HG03575 (cell line): ENCODE results near the gene ATP5IF1.

ENCODE experiments used
- ATAC-seq: cut with Tn5 transposase; IDR thresholded peaks from one replicate; pipeline ENCODE4 v1.9.1; 2021; ENCODE audit not compliant: unreplicated experiment, insufficient number of reproducible peaks, low FRiP score; ENCODE audit errors: extremely low read depth

Gene ATP5IF1

DNA sequence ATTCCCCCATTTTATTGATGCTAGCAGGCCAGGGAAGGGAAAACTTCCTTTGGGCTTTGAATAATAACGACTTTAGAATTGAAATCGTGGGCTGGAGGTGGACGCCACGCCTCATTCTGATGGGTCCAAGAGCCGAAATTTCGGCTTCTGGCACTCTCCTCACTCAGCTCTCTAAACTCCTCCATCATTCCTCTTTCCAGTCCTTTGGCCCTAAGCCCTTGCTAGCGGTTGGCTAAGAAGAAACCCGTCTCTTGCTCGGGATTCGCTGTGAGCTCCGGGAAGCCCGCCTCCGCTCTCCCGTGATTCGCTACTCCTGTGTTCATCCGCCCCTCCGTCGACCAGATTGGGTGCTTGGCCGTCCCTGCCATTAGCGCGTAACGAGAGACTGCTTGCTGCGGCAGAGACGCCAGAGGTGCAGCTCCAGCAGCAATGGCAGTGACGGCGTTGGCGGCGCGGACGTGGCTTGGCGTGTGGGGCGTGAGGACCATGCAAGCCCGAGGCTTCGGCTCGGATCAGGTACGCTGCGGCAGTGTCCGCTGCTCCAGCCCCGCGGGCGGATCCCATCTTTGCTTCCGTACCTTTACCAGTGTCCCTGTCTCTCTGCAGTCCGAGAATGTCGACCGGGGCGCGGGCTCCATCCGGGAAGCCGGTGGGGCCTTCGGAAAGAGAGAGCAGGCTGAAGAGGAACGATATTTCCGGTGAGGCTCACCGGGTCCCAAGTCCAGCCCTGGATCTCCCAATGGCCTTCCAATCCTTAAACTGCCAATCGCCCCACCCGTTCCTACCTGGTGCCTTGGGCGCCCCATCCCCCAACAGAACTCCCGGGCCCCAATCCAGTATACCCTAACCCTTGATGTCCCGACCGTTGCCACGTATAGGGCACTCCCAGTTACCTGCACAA, at the start of gene ATP5IF1:
ATP5IF1 (plus strand) TSS at position 370 of the 901 bp plus-strand sequence; CDS start at position 430, 60 bp downstream.
- peak; percentile 47 for ATAC-seq

DNA sequence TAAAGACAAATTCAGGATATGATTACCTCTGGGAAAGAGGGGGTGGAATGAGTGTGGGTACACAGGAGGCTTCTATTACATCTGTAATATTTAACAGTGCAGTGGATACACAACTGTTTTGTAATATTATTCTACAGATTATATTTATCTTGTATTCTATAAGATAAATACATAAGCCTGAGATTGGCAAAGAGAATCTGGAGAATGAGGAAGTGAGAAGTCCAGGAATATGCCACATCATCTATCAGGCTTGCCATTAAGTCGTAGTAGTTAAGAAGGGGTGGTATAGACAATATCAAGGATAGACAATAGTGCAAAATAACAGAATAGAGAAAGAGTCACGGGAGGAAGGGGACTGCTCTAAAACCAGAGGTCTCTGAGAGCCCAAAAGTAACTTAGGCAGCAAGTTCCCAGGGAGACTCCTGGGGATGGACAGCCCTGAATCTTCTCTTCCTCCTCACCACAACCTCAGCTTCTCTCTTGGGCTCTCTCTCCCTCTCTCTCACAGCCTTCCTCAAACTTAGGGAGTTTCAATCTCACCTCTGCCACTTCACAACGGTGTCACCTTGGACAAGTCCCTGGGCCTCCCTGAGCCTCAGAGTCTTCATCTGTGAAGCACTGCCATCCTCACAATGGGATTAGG, 45.5 kb upstream of the ATP5IF1 start:
- ATAC-seq = no peak

DNA sequence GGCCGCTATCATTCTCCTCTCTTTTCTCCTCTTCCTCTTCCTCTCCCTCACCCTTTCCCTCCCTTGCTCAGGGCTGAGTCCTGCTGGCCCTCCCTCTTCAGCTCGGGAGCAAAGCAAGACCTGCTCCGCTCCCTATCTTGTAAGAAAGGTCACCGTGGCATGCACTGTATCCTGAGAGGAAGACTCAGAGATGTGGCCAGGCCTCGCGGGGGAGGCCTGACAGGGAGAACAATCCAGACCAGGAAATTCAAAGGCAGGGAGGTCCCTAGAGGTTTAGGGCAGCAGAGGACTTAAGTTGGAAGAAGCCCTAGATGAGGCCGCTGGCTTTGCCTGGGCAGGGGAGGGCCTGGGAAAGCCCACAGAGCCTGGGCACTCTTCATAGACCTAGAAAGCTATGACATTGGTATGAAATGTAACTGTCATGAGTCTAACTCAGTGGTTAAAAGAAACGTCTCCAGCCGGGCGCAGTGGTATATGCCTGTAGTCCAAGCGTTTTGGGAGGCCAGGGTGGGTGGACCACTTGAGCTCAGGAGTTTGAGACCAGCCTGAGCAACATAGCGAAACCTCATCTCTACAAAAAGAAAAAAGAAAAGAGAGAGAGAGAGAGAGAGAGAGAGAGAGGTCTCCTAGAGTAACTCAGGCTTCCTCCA, 44.8 kb upstream of the ATP5IF1 start:
- ATAC-seq = no peak

DNA sequence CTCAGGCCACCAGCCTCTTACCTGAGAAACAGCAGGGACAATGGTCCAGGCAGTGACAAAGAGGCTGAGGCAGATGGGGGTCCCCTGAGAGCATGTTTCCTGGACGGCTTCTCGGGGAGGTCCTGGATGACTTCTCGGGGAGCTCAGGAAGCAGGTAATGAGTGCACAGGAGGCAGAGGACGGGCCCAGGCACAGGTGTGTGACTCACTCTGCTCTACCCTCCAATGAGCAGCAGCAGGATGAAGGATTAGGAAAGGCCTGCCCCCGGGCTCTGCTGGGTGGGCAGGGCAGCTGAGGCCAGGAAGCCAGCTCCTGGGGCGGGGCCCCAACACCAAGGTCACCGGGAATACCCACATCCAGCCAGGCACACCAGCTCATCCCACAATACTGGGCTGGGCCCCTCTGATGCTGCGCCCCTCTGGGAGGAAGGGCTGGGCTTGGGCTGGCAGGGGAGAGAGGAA, 42.2 kb upstream of the ATP5IF1 start:
- no peak for ATAC-seq

DNA sequence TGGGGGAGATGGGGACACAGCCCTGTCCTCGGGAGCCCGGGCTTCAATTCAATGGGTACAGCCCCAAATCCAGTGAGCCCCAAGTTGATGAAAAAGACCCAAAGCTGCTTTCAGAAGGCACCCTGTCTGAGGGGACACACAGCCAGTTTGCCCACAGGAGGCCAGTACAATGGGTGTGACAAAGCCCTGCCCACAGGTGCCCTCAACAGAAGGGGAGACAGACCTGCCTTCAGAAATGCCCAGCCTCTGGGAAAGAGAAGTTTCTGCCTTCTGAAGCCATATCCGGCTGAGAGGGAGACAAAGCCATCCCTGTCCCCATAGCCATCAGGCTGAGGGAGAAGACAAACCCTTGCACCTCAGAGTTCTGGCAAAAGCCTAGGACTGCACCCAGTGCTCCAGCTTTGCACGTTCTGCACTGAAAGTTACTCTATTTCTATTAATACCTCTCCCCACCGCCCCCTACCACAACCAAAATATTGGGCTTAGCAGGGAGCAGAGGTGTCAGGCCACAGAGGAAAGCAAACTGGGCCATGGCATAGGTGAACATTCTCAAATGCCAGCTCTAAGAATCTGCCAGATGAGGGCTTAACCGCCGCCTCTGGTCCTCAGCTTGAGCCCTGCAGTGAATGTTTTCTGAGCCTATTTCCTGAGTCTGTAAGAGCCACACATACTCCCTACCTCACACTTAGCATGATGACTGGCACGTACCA, 41.4 kb upstream of the ATP5IF1 start:
- ATAC-seq = no peak

DNA sequence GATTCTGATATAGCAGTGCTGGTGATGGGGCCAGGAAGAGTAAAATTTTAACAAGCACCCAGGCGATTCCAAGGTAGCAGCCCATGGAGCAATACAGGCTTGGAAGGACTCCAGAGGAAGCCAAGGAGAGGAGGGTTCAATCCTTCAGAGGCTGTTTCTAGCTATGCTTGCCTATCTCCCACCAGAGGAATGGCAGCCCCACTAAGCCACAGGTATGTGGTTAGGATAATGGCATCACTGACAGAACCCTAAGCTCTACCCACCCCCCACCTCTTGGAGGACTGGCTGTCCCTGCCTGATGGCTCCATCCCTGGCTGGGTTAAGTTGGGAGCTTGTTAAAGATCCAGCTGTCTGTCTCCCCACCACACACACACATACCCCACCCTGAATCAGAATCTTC, 40.1 kb upstream of the ATP5IF1 start:
- ATAC-seq = no peak

DNA sequence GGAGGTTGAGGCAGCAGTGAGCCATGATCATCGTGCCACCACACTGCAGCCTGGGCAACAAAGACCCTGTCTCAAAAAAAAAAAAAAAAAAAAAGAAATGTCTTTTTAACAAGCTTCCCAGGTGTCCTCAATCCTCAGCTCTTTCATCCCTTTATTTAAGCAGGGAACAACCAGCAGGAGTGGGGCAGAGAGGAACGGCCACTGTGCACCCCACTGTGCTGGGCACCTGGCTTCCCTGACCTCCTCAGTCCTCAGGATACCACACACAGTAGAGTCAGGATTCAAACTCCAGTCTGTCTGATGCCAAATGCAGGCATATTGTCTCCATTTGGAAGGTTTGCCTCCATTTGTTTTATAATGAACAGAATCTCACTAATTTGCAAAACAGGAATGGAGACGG, 39.6 kb upstream of the ATP5IF1 start:
- ATAC-seq = no peak

DNA sequence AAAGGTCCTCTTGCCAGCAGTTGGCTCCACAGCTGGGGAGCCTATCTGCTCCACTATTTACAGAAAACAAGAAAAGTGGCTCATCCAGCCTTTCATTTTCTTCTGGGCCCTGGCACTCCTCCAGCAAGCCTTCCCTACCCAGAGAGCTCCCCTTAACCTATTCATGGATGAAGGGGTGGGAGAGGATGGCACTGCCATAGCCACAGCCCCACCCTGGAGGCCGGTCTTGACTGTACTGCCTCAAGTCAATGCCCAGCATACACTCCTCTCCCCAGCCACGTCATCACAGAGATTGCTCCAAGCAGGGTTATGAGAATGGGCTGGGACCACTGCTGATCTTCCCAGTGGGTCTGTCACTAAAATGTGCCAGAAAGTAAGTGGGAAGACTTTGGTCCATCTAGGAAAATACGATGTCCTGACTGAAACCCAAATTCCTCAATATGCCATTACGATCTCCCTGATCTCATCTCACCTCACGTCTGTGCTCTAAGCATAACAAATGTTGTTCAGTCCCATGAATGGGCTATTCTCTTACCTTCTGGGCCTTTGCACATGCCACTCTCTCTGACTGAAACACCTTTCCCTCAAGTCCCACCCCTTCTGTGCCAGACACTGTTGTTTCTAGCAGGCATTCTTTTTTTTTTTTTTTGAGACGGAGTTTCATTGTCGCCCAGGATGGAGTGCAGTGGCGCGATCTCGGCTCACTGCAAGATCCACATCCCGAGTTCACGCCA, 38.1 kb upstream of the ATP5IF1 start:
- ATAC-seq = no peak

DNA sequence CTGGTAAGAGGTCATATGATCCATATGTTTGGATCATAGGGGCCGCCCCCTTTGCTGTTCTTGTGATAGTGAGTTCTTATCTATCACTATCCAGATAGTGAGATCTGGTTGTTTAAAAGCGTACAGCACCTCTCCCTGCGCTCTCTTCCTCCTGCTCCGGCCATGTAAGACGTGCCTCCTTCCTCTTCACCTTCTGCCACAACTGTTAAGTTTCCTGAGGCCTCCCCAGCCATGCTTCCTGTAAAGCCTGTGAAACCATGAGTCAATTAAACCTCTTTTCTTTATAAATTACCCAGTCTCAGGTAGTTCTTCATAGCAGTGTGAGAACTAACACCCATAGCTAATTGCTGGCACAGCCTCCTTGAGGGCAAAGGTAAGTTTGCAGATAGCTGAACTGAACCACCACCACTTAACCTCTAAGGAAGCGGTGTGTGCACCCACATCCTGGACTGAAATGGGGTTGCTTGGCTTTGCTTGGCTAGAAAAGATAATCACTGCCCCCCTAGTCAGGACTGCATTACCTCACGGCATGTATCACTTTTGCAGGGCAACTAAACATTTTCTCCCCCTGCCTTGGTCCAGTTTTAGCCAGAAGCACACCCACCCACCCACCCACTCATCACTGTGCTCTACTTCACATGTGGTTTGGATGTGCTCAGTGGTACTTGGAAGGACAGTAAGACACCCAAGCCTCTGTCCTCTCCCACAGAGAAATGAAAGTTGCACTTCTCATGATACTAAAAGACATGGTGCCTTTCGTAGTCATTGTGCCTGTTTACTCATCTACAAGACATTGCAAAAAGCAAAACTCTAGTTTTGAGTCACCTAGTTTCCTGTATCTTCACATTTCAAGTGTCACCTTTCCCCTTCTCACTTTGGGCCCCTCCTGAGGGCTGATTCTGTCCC, 36.3 kb upstream of the ATP5IF1 start:
- peak; percentile 47 for ATAC-seq

DNA sequence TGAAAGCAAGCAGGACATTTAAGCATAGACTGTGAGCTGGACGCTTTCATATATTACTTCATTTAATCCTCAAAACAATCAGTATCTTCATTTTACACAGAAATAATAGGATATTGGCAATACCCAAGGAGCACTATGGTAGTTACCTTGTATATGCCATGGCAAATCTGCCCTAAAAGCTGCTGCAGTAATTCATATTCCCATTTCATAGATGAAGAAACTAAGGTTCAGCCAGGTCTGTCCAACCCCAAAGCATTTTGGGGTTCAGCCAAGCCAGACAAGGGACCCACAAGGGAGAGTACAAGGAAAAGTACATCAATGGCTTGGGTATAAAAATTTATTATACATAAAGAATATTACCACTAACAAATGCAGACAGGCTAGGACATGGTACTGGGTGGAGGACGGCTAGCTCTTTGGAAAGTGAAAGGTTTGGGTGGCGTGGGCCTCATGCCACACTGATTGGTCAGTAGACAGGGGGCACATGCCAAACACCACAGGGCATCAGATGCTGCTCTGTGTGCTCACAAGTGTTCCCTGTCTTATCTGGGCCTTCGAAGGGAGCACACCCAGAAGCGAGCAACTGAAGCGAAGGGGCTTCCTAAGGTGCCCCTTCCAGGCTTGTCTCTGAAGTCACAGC, 35.6 kb upstream of the ATP5IF1 start:
- no peak for ATAC-seq

DNA sequence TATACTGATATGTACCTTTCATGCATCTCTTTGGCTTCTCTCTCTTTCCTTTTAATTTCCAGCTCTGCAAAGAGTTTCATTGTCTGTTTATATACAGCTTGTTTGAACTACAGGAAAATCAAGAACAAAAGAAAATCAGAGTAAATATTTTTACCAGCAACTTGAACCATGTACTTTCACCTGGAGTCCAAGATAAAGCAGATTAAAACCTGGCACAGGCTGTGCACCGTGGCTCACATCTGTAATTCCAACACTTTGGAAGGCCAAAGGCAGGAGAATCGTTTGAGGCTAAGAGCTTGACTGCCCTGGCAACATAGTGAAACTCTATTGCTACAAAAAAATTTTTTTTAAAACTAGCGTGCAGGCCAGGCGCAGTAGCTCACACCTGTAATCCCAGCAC, 30.7 kb upstream of the ATP5IF1 start:
- no peak for ATAC-seq

DNA sequence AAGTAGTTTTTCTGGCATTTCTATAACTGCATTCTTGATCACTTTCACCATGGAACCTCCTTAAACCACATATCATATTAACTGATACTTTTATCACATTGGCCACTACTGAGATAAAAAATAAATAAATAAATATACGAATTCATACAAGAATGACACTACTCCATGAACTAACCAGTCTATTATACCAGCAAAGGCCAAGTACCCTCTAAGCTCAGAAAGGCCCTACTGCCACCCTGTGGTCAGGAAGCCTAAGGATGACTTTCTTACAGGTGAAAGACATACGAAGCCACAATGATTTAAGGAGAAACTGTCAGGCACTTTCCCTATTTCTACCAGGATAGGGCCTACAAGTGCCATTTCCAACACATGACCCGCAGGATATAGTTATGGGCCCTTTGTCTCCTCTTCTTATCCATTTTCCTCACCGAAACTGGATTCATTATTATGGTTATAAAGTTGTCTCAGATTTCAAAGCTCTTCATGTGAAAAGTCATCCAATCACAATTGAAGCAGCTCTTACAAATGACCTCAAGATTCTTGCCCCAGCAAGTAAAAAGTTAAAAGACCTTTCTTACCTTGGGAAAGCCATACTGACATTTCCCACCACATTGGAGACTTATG, 27.0 kb upstream of the ATP5IF1 start:
- no peak for ATAC-seq

DNA sequence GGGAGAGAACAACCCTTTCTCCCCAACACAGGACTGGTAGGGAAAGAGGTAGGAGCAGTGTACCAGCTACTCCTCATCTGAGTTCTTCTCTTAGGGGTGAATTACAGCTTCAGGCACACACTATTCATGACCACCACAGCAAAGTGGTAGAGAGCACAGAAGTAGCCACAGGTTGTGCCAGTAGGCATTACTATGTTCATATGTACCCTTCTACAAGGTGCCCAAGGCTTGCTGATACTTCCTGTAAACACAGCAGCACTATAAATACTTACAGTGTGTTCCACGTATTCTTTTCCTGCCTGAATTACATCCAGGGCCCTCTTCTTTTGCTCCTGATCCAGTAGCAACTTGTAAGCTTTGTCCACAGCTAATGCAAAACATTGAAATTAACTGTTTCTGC, 26.2 kb upstream of the ATP5IF1 start:
- no peak for ATAC-seq

DNA sequence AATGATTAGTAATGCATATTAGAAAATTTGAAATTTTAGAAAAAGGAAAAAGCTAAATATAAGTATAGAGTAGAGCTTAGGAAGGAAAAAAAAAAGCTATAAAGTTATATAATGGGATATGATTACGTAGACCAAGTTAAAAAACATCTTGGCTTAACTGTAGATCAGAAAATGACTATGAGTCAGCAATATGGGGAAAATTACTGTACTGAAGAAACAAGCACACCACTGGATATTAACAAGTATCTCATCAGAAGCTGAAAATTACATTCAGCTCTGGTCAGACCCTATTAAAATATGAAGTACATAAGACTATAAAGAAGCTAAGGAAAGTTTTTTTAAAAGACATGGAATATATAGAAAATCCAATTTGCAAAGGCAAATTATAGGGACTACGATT, 22.6 kb upstream of the ATP5IF1 start:
- ATAC-seq = no peak

DNA sequence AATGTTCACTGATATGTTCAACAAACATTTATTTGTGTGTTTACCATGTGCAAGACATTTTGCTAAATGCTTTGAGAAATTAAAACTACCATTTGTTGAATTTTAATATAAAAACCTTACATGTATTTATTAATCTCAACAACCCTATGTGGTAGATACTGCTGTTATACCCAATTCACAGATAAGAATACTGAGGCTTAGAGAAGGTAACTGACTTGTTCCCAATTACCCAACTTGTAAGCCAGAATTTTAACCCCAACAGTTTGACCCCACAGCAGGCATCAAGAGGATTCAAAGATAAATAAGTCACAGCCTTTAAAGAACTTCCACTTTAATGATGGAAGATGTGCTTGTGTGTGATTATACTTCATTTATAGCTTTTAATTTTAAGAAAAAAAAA, 6.8 kb upstream of the ATP5IF1 start:
- ATAC-seq = no peak

DNA sequence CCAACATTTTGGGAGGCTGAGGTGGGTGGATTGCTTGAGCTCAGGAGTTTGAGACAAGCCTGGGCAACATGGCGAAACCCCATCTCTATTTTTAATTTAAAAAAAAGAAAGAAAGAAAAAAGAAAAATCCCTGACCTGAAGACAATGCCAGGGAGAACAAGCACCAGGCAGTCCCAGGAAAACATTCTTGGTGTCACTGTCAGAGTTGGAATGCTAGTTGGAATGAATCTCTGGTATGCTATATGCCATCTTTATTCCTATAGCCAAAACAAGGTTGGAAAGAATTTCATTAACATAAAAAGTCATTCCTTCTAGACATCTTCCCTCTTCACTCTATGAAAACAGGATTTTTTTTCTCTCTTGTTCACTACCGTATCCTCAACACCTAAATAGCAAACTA, 5.9 kb upstream of the ATP5IF1 start:
- no peak for ATAC-seq
